ENCODE measurements around the gene SPI1. TPM values are rescaled to one million over a fixed set of nuclear protein-coding genes. Genes with fewer than 3 reads are reported as not detected.

SPI1 gene
- total RNA-seq, 6 donors from 2014 or later = 52.8 to 275 (median 179) TPM

GRCh38 chr11:47366020-47366490, 12.3 kb downstream of the SPI1 start:
- no peak overlapping the region for H3K27ac ChIP-seq
- 59 to 78% methylated on average over 1 of the region's 1 CpG for WGBS, 2 donors
- no peaks in the 10 kb centered on the region for H3K4me1 ChIP-seq
- H3K36me3 ChIP-seq = no peaks in the 10 kb centered on the region
- no peak for TF ChIP-seq CTCF (IDR thresholded peaks at IDR 0.05)
- TF ChIP-seq EP300 (IDR thresholded peaks at IDR 0.05) = no peak
- TF ChIP-seq POLR2A (IDR thresholded peaks at IDR 0.05) = no peak
- TF ChIP-seq POLR2AphosphoS5 (IDR thresholded peaks at IDR 0.05) = no peak
- H3K27me3 ChIP-seq = no peaks in the 10 kb centered on the region
- DNase-seq (no peak), ATAC-seq (ENCODE audit: low FRiP score in 2 of 2) (no peak)
- H3K4me3 ChIP-seq = no peak overlapping the region
- no peaks in the 10 kb centered on the region for H3K9me3 ChIP-seq

DNA sequence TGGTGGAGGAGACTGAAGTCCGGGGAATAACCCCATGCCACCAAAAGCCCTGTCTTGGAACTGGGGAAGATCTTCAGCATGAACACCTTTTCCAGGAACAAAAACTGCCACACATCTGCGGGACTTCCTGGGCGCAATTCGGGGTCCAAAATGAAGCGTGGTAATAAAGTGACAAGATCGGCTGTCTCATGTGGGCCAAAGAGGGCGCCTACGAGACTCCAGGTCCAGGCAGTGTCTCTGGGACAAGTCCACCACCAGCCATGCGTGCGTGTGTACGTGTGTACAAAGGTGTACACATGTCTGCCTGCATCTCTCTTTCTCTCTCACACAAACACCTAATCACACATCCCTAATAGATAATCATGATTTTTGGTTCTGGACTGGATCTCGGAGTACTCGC, 16.9 kb downstream of the SPI1 start:
- Histone ChIP-seq H3K27ac (no peak overlapping the region), H3K4me3 (no peak overlapping the region), H3K9me3 (no peaks in the 10 kb centered on the region), H3K4me1 (no peaks in the 10 kb centered on the region), H3K27me3 (no peaks in the 10 kb centered on the region), H3K36me3 (no peaks in the 10 kb centered on the region)
- 79 to 85% methylated on average over 13 of the region's 13 CpGs for WGBS, 2 donors
- ATAC-seq (ENCODE audit: low FRiP score in 2 of 2) (no peak), DNase-seq (no peak)
- TF ChIP-seq POLR2A (IDR thresholded peaks at IDR 0.05) (no peak), CTCF (IDR thresholded peaks at IDR 0.05) (no peak), EP300 (IDR thresholded peaks at IDR 0.05) (no peak), POLR2AphosphoS5 (IDR thresholded peaks at IDR 0.05) (no peak)

DNA sequence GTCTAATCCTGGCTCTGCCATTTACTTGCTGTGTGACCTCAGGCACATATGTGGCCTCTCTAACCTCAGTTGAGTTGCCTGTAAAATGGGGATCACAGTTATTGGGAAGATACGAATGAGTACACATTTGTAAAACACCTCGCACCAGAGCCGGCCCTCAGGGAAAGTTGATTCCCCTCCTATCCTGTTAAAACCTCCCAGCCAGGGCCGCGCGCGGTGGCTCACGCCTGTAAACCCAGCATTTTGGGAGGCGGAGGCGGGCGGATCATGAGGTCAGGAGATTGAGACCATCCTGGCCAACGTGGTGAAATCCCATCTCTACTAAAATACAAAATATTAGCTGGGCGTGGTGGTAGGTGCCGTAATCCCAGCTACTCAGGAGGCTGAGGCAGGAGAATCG, 18.0 kb downstream of the SPI1 start:
- peaks cover 2 to 5% (median 3%) of the 10 kb centered on the region in 4 donors for H3K4me1 ChIP-seq
- H3K27me3 ChIP-seq = no peaks in the 10 kb centered on the region
- no peak overlapping the region for H3K4me3 ChIP-seq
- ATAC-seq (ENCODE audit: low FRiP score in 2 of 2) = no peak
- no peaks in the 10 kb centered on the region for H3K9me3 ChIP-seq
- 82 to 83% methylated on average over 15 of the region's 15 CpGs for WGBS, 2 donors
- H3K27ac ChIP-seq = no peak overlapping the region
- DNase-seq = no peak
- TF ChIP-seq POLR2A (IDR thresholded peaks at IDR 0.05) (no peak), EP300 (IDR thresholded peaks at IDR 0.05) (no peak), CTCF (IDR thresholded peaks at IDR 0.05) (no peak), POLR2AphosphoS5 (IDR thresholded peaks at IDR 0.05) (no peak)
- no peaks in the 10 kb centered on the region for H3K36me3 ChIP-seq

- H3K27ac ChIP-seq = peak overlapping the region in 1 of 4 donors; percentile 42
- DNase-seq (peak; percentile 39 to 69), ATAC-seq (ENCODE audit: low FRiP score in 2 of 2) (no peak)
- no peaks in the 10 kb centered on the region for H3K27me3 ChIP-seq
- no peak for TF ChIP-seq EP300 (IDR thresholded peaks at IDR 0.05)
- no peak for TF ChIP-seq POLR2A (IDR thresholded peaks at IDR 0.05)
- no peak for TF ChIP-seq CTCF (IDR thresholded peaks at IDR 0.05)
- no peak for TF ChIP-seq POLR2AphosphoS5 (IDR thresholded peaks at IDR 0.05)
- no peaks in the 10 kb centered on the region for H3K9me3 ChIP-seq
- 49 to 59% methylated on average over 13 to 17 of the region's 17 CpGs for WGBS, 2 donors
- no peaks in the 10 kb centered on the region for H3K36me3 ChIP-seq
- H3K4me3 ChIP-seq = no peak overlapping the region
- H3K4me1 ChIP-seq = peaks cover 3 to 10% (median 5%) of the 10 kb centered on the region in 4 donors
These were observed 18.8 kb downstream of the SPI1 start for GRCh38 chr11:47359586-47359985.

DNA sequence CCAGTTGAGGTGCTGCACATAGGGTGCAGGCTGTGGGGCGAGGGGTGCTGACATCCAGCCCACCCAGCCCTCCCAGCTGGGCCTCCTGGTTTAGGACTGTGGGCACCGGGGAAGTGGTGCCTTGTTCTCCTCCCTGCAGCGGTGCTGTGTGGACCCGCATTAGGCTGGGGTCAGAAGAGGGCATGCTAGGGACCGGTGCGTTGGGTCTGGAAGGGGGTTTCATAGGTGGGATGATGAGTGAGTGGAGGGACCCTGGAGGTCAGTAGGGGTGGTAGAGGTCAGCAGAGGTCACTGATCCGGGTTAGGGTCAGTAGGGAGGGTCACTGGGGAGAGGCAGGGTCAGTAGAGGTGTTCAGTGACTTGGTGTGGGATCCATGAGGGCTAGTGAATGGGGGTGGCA, 19.2 kb downstream of the SPI1 start:
- no peak for ATAC-seq (ENCODE audit: low FRiP score in 2 of 2)
- Histone ChIP-seq H3K9me3 (no peaks in the 10 kb centered on the region), H3K4me1 (peaks cover 3 to 11% (median 5%) of the 10 kb centered on the region in 4 donors), H3K27ac (peak overlapping the region in 1 of 4 donors; percentile 42), H3K36me3 (no peaks in the 10 kb centered on the region), H3K27me3 (no peaks in the 10 kb centered on the region), H3K4me3 (no peak overlapping the region)
- no peak for DNase-seq
- TF ChIP-seq EP300 (IDR thresholded peaks at IDR 0.05) (no peak), POLR2A (IDR thresholded peaks at IDR 0.05) (no peak), POLR2AphosphoS5 (IDR thresholded peaks at IDR 0.05) (no peak)
- 59 to 77% methylated on average over 7 of the region's 7 CpGs for WGBS, 2 donors

Data from upper lobe of left lung (tissue), 6 donors.